ENCODE data around the gene AGRP.

Gene AGRP

DNA sequence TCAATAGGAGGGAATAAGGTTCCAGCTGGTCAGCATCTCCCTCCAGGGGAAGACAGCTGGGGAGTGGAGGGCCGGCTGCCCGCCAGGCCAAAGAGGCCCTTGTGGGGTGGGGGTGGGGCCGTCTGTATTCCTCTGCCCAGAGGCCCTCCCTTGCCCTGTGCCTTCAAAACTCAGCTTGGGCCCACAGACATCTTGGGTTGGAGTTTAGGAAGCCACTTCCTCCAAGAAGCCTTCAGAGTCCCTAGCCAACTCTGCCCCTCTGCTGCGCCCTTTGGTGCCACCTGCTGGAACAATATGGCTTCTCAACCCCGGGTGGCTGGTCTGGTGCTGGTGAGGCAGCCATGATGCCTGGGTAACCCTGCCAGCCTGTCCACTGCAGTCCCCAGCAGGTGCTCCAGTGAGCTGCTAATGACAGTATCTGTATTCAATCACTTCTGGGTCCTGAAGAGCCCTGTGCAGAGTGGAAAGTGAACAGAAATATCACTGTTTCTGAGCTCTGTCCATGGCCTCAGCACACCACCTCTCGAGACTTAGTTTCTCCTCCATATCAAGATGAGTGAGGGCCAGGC lies 35.8 kb downstream of the AGRP start:
- Mint-ChIP-seq H3K27me3 (ENCODE audit: low read depth, poor library complexity) (peaks cover 5% of the 10 kb centered on the region), H3K4me3 (no peak overlapping the region), H3K9me3 (no peaks in the 10 kb centered on the region), H3K36me3 (ENCODE audit: low read depth) (peaks cover 21% of the 10 kb centered on the region), H3K4me1 (peaks cover 65% of the 10 kb centered on the region), H3K27ac (no peak overlapping the region)
- no peak for DNase-seq
- TF ChIP-seq, protein P1, sequence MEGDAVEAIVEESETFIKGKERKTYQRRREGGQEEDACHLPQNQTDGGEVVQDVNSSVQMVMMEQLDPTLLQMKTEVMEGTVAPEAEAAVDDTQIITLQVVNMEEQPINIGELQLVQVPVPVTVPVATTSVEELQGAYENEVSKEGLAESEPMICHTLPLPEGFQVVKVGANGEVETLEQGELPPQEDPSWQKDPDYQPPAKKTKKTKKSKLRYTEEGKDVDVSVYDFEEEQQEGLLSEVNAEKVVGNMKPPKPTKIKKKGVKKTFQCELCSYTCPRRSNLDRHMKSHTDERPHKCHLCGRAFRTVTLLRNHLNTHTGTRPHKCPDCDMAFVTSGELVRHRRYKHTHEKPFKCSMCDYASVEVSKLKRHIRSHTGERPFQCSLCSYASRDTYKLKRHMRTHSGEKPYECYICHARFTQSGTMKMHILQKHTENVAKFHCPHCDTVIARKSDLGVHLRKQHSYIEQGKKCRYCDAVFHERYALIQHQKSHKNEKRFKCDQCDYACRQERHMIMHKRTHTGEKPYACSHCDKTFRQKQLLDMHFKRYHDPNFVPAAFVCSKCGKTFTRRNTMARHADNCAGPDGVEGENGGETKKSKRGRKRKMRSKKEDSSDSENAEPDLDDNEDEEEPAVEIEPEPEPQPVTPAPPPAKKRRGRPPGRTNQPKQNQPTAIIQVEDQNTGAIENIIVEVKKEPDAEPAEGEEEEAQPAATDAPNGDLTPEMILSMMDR (IDR thresholded peaks at IDR 0.05) = no peak

DNA sequence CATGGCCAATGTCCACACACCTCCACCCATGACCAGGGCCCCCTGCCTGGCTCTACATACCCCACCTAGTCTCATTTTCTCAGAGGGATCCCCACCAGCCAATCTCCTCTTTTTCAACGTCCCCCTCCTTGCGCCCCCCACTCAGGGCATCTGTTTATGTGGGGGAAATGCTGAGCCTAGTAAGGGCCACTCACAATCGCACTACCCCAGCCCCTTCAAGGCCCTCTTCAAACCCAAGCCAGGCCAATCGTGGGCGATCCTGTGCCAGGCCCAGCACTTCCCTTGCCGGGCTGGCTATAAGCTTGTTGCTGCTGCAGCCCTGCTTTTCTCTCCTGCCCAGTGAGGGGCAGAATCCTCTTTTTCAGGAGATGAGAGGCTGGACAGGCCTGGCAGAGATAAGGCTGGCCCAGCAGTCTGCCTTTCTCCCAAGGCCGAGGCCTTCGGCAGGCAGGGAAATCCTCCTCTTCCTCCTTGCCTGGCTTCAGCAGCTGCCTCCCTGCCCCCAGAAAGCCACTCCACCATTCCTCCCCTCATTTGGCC lies 36.3 kb downstream of the AGRP start:
- Mint-ChIP-seq H3K27ac (peak overlapping the region; percentile 95), H3K4me3 (no peak overlapping the region), H3K4me1 (peaks cover 70% of the 10 kb centered on the region), H3K27me3 (ENCODE audit: low read depth, poor library complexity) (peaks cover 5% of the 10 kb centered on the region), H3K36me3 (ENCODE audit: low read depth) (peaks cover 21% of the 10 kb centered on the region), H3K9me3 (no peaks in the 10 kb centered on the region)
- TF ChIP-seq, protein P1 (IDR thresholded peaks at IDR 0.05) = no peak
- DNase-seq = no peak

DNA sequence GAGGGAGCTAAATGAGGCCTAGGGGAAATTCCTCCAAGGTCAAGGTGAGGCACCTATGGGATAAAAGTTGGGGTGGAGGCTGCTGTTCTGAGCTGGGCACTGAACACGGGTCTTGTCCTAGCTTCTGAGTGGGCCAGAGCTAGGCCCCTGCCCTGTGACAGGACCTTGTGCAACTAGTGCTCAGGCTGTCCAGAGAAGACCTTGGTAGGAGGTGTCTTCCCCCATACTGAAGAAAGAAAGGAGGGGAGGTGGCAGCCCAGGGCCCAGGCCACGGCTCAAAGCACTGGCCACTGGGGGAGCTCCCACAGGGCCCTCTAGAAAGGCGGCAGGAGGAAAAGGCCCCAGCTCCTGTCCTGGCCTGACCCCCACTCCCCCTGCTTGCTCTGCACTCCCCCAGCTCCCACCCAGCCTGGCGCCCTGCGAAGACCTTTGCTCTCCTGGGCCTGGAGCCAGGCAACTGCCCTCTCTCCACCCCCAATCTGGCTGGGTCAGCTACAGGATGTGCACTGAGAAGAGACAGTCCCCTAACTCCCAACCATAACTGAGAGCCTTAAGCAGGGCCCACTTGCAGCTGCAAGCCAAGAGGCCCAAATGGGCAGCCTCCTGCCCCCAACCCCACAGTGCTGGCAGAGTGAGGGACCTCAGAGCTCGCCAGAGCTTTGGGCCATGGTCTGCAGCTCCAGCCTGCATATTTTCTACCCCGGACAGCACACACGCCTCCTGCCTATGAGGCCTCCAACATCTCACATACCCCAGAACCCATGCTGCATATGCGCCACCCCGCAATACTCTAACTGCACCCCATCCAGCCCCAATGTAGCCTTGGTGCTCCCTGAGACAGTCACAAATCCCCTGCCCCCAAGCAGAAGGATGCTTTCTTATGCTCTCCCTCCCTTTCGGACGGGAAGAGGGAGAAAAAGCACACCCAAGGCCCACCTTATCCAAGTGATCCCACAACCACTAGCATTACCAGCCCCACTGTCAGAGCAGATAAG lies 37.1 kb downstream of the AGRP start:
- Mint-ChIP-seq H3K4me1 (peaks cover 73% of the 10 kb centered on the region), H3K36me3 (ENCODE audit: low read depth) (peaks cover 21% of the 10 kb centered on the region), H3K27ac (peak overlapping the region; percentile 95), H3K4me3 (peak overlapping the region; percentile 33), H3K27me3 (ENCODE audit: low read depth, poor library complexity) (peaks cover 5% of the 10 kb centered on the region), H3K9me3 (no peaks in the 10 kb centered on the region)
- DNase-seq = no peak
- TF ChIP-seq, protein P1 (IDR thresholded peaks at IDR 0.05) = no peak

DNA sequence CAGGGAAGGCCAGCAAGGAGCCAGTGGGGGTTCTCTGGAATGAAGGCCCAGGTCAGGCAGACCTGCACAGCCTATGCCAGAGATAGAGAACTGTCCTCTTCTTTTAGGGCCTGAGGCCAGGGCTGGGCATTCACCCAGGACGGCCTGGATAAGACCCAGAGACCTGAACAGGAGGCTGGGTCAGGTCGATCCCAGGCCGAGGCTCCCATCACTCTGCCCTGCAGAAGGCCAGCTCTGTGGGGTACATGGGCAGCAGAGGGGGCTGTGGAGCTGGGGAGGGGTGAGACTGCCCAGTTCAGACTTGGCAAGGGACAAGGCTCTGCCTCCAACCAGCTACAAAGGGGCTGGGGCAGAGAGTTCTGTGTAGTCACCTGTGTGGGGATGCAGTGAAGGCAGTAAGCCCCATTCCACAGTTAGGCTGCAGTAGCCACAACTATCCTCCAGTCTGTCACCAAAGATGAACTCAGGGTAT lies 37.9 kb downstream of the AGRP start:
- Mint-ChIP-seq H3K4me1 (peaks cover 66% of the 10 kb centered on the region), H3K27ac (peak overlapping the region; percentile 76), H3K36me3 (ENCODE audit: low read depth) (peaks cover 18% of the 10 kb centered on the region), H3K9me3 (no peaks in the 10 kb centered on the region), H3K27me3 (ENCODE audit: low read depth, poor library complexity) (peaks cover 5% of the 10 kb centered on the region), H3K4me3 (no peak overlapping the region)
- DNase-seq = no peak
- TF ChIP-seq, protein P1 (IDR thresholded peaks at IDR 0.05) = no peak

DNA sequence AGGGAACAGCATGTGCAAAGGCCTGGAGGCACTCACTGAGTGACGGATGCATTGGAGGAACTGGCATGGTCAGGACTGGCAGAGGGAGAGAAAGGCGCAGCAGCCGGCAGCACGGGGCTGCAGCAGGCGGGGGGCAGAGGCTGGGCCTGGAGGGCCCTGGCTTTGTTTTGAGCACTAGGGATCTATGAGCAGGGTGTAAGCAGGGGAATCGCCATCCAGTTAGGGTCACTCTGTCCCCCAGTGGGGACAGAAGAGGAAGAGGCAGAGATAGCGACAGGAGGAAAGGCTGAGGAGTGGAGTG lies 38.3 kb downstream of the AGRP start:
- no peak overlapping the region for H3K4me3 Mint-ChIP-seq
- H3K27me3 Mint-ChIP-seq (ENCODE audit: low read depth, poor library complexity) = peaks cover 5% of the 10 kb centered on the region
- H3K36me3 Mint-ChIP-seq (ENCODE audit: low read depth) = peaks cover 14% of the 10 kb centered on the region
- no peaks in the 10 kb centered on the region for H3K9me3 Mint-ChIP-seq
- peaks cover 62% of the 10 kb centered on the region for H3K4me1 Mint-ChIP-seq
- no peak for DNase-seq
- H3K27ac Mint-ChIP-seq = peak overlapping the region; percentile 76
- TF ChIP-seq, protein P1 (IDR thresholded peaks at IDR 0.05) = no peak

Data from nephron progenitor cell (in vitro differentiated cells).